Measurements from ENCODE around the gene STAU1.
"Not testable (repeated sequence)": the region's sequence is repeated elsewhere in the genome, so short reads cannot be mapped to it uniquely, and the experiment has no call there.

The STAU1 gene

DNA sequence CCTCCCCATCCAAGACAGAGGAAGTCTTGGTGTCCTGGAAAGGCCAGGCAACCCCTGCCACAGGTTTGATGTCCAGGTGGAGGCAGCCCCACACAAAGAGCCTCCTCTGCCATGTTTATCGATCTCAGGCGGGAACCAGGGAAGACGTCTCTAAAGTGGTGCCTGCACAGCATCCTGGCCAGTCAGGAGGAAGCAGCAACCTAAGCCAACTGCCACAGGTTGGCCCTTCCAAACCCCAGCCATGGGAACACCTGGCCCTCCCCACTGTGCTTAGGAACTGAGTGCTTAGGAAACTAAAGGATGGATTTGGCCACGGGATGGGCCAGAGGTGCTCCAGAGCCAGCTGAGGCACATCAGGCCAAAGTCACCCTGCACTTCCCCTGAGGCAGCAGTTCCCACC lies 85.1 kb downstream of the STAU1 start:
- in situ Hi-C loops (cut with MboI; ENCODE audit: low pct_unique_long_range_greater_than_20kb, low sequenced_read_pairs, unreplicated experiment) = no loop called here
- DNase-seq (ENCODE audit: low spot score) = no peak
- TF ChIP-seq, protein P1, sequence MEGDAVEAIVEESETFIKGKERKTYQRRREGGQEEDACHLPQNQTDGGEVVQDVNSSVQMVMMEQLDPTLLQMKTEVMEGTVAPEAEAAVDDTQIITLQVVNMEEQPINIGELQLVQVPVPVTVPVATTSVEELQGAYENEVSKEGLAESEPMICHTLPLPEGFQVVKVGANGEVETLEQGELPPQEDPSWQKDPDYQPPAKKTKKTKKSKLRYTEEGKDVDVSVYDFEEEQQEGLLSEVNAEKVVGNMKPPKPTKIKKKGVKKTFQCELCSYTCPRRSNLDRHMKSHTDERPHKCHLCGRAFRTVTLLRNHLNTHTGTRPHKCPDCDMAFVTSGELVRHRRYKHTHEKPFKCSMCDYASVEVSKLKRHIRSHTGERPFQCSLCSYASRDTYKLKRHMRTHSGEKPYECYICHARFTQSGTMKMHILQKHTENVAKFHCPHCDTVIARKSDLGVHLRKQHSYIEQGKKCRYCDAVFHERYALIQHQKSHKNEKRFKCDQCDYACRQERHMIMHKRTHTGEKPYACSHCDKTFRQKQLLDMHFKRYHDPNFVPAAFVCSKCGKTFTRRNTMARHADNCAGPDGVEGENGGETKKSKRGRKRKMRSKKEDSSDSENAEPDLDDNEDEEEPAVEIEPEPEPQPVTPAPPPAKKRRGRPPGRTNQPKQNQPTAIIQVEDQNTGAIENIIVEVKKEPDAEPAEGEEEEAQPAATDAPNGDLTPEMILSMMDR (IDR thresholded peaks at IDR 0.05; ENCODE audit: extremely low read depth, insufficient read depth, missing control alignments) = no peak

DNA sequence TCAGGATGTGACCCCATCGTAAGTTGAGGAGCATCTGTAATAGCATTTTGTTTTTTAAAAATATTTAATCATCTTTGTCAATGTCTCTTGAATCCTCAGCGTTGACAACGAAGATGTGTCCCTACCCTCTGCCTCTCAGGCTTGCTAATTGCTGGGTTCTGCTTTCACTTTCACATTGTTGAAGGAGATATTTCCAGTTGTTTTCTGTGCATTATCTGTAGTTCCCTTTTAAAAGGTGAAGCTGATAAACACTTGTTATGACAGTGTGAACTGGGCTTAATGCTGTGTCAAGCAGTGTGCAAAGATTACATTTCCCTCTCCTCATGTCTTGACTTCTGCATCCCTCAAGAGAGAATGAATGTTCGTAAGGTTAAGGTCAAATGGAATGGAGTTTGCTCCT lies 87.2 kb downstream of the STAU1 start:
- no peak for DNase-seq (ENCODE audit: low spot score)
- TF ChIP-seq, protein P1 (IDR thresholded peaks at IDR 0.05; ENCODE audit: extremely low read depth, insufficient read depth, missing control alignments) = no peak
- in situ Hi-C loops (cut with MboI; ENCODE audit: low pct_unique_long_range_greater_than_20kb, low sequenced_read_pairs, unreplicated experiment) = no loop called here

DNA sequence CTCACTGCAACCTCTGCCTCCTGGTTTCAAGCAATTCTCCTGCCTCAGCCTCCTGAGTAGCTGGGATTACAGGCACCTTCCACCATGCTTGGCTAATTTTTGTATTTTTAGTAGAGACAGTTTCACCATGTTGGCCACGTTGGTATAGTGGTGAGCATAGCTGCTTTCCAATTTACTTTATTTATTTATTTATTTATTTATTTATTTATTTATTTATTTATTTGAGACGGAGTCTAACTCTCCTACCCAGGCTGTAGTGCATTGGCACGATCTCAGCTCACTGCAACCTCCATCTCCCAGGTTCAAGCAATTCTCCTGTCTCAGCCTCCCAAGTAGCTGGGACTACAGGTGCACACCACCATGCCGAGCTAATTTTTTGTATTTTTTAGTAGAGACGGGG lies 87.8 kb downstream of the STAU1 start:
- in situ Hi-C loops (cut with MboI; ENCODE audit: low pct_unique_long_range_greater_than_20kb, low sequenced_read_pairs, unreplicated experiment) = not testable (repeated sequence)

DNA sequence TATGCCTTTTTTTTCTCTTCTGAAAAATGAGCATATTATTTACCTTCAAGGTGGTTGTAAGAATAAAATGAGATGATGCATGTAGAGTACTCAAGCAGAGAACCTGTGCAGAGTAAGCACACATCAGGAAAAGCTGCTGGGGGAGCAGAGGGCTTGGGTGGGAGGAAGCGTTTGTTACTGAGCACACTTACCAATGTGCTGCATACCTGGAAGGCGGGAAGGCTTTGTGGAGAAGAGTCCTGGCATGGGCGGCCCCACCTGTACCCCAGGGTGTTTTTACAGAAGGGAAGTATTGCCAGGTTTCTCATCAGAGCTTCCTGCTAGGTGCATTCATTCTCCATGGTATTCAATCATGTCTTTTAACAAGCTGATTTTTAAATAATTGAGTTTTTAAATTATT lies 89.1 kb downstream of the STAU1 start:
- DNase-seq (ENCODE audit: low spot score) = no peak
- TF ChIP-seq, protein P1 (IDR thresholded peaks at IDR 0.05; ENCODE audit: extremely low read depth, insufficient read depth, missing control alignments) = no peak
- in situ Hi-C loops (cut with MboI; ENCODE audit: low pct_unique_long_range_greater_than_20kb, low sequenced_read_pairs, unreplicated experiment) = no loop called here

More for the DNA sequence above, 87.8 kb downstream of the STAU1 start:
- not testable (repeated sequence) for DNase-seq (ENCODE audit: low spot score)

DNA sequence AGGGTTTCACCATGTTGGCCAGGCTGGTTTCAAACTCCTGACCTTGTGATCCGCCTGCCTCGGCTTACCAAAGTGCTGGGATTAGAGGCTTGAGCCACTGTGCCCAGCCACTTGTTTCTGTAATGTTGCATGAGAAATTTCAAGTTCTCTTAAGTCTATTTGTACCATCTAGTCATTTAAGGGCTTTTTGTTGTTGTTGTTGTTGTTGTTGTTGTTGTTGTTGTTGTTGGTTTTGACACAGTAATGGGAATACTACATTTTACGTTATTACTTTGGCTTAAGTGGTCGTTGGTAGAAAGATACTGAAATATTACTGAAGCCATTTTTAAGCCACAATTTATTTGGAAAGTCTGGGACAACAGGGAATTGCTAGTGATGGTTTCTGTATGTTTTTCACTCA lies 90.0 kb downstream of the STAU1 start:
- in situ Hi-C loops (cut with MboI; ENCODE audit: low pct_unique_long_range_greater_than_20kb, low sequenced_read_pairs, unreplicated experiment) = no loop called here
- TF ChIP-seq, protein P1 (IDR thresholded peaks at IDR 0.05; ENCODE audit: extremely low read depth, insufficient read depth, missing control alignments) = no peak
- no peak for DNase-seq (ENCODE audit: low spot score)

DNA sequence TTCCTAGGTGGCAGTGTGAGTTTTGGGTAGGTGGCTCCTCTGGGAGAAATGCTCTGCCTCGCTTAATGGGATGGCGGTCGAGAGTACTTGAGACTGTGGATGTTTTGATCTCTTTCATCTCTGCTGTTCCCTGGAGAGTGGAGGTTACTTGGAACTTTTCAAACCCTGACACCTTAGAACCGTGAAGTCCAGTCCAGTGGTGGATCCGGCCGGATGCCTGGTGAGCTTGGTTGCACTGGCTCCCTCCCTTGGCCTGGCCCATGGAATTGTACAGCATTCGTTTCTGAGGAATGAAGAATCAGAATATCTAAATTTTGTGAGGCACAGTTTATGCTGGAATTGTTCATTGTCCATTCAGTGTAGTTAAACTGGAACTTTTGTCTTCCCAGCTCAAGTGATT lies 91.0 kb downstream of the STAU1 start:
- no peak for DNase-seq (ENCODE audit: low spot score)
- TF ChIP-seq, protein P1 (IDR thresholded peaks at IDR 0.05; ENCODE audit: extremely low read depth, insufficient read depth, missing control alignments) = no peak
- in situ Hi-C loops (cut with MboI; ENCODE audit: low pct_unique_long_range_greater_than_20kb, low sequenced_read_pairs, unreplicated experiment) = no loop called here

DNA sequence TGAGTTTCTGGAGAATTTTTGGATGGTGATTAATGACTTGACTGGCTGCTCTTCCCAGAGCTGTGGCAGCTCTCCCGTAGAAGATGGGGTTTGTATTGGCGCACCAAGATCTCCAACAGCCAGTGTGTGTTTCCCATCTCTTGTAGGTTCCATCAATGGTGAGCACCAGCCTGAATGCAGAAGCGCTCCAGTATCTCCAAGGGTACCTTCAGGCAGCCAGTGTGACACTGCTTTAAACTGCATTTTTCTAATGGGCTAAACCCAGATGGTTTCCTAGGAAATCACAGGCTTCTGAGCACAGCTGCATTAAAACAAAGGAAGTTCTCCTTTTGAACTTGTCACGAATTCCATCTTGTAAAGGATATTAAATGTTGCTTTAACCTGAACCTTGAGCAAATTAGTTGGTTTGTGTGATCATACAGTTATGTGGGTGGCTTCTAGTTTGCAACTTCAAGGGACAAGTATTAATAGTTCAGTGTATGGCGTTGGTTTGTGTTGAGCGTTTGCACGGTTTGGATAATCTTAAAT lies 91.9 kb downstream of the STAU1 start:
- no peak for DNase-seq (ENCODE audit: low spot score)
- TF ChIP-seq, protein P1 (IDR thresholded peaks at IDR 0.05; ENCODE audit: extremely low read depth, insufficient read depth, missing control alignments) = no peak
- in situ Hi-C loops (cut with MboI; ENCODE audit: low pct_unique_long_range_greater_than_20kb, low sequenced_read_pairs, unreplicated experiment) = no loop called here
